GM19467 (cell line): ENCODE data around the gene GLS.
"Not testable (repeated sequence)": the region's sequence is repeated elsewhere in the genome, so short reads cannot be mapped to it uniquely, and the experiment has no call there.

ENCODE experiments used
- ATAC-seq: cut with Tn5 transposase; IDR thresholded peaks from one replicate; pipeline ENCODE4 v1.9.1; 2021; ENCODE audit warnings: mild to moderate bottlenecking, moderate library complexity; ENCODE audit not compliant: unreplicated experiment

The GLS gene

DNA sequence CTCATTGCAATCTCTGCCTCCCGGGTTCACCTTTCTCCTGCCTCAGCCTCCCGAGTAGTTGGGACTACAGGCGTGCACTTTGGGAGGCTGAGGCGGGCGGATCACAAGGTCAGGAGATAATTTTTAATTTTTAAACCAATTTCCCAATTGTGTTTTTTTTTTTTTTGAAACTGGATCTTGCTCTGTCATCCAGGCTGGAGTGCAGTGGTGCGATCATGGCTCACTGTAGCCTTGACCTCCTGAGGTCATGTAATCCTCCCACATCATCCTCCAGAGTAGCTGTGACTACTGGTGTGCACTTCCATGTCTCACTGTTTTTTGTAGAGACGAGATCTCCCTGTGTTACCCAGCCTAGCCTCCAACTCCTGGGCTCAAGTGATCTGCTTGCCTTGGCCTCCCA, 49.3 kb downstream of the GLS start:
- ATAC-seq: no peak

GRCh38 chr2:190930411-190930810, 49.8 kb downstream of the GLS start:
- no peak for ATAC-seq

DNA sequence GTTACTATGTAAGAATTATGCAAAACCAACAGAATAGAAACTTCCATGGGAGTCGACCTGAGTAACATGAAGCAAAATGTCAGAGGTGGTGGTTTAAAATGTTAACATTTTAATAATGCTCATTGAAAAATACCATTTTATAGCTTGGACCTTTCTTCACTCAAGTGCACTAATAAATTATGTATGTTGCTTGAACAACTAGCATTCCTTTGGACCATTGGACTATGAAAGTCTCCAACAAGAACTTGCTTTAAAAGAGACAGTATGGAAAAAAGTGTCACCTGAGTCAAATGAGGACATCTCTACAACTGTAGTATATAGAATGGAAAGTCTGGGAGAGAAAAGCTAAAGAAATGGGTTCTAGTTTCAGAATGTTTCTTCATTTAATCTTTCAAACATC, 51.9 kb downstream of the GLS start:
- no peak for ATAC-seq

DNA sequence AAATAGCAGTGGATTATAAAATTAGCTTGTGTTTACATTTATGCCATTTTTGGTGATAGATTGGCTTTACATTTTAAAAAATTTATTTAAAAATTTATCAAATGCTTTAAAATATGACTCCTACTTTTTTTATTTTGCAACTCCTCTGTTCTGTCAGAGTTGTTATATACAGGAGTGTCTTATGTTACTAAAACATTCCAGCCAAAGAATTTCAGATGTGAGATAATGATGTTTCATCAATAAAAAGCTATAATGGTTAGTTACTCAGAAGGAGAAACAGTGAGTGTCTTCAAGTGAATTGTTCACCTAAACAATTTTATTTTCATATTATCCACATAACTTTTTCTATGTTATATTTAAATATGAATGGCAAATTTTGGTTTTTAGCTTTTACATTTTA, 52.7 kb downstream of the GLS start:
- ATAC-seq: no peak

GRCh38 chr2:190935054-190935453, 54.4 kb downstream of the GLS start:
- ATAC-seq: no peak

- no peak for ATAC-seq
Measured at GRCh38 chr2:190938771-190939335, 58.2 kb downstream of the GLS start.

- no peak for ATAC-seq
Measured at GRCh38 chr2:190940454-190940853, 59.8 kb downstream of the GLS start.

DNA sequence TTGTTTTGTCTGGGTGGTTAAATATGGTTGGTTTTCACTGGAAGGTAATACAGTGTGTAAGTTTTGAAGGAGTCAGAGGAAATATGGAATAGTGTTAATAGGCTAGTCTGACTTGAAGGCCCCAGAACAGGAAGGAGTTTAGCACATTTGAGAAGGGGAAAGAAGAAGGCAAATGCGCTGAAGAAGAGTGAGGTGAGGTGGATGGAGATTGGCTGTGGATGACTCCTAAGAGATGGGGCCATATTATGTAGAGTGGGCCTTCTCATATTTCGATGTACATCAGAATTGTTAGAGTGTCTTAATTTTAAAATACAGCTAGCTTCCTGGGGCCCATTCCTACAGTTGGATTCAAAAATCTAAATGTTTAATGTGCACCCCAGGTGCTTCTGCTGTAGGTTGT, 61.0 kb downstream of the GLS start:
- ATAC-seq: no peak

DNA sequence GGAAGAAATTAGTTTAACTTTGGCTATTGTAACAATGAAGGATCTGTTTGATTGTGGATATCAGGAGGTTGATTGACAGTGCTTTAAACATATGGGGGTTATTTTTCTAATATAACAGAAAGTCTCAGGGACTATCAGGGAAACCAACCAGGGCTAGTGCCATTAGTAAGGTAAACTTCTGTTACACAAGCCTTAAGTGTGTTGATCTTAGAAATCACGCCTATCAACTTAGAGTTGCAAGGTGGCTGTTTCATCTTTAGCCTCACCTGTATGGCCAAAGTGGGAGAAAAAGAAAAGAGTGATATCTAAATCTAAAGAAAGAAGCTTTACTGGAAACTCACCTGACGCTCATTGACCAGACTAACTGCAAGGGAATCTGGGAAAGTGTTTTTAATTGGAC, 62.1 kb downstream of the GLS start:
- no peak for ATAC-seq

GRCh38 chr2:190943706-190944105, 63.1 kb downstream of the GLS start:
- no peak for ATAC-seq

DNA sequence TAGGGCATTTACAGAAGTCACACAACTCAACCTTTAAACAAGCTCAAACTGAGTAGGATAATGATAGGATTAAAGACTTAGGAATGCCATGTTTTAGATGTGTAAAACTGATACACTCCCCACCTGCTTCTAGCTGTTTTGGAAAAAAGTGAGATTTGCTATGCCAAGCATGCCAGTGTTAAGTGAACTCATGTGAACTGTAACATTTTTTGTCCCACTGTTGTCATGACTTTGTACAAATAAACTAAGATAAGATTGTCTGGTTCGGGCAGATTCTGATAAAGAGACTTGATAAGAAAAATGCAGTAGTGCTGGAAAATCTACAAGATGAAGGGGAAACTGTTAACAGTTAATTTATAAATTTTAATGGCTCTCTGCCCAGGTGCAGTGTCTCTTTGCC, 66.5 kb downstream of the GLS start:
- ATAC-seq: no peak

DNA sequence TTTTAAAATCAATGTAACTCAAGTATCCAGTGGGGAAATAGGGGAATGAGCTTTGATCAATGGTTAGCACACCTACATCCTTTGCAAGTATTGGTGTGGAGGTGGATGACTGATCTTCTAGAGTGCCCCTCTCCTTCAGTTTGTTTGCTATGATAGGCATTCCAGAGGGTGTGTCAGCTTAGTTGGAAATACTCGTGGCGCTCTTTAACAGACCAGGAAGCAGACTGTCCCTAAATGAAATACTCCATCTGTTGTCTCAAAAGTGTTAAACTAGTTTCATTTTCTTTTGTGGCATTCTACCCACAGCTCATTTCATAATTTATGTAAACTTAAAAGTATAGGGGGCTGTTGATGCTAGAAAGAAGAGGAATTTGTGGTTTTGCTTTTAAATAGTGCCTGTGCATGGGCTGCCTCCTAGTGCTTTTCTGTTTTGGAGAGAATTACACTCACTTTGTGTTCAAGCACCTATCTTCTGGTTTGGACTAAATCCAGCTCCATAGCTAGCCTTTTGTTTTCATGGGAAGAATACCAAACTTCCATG, 67.2 kb downstream of the GLS start:
- ATAC-seq: peak; percentile 63

GRCh38 chr2:190948671-190949070, 68.0 kb downstream of the GLS start:
- no peak for ATAC-seq

GRCh38 chr2:190950566-190950991, 70.0 kb downstream of the GLS start:
- ATAC-seq: no peak

GRCh38 chr2:190953257-190953656, 72.6 kb downstream of the GLS start:
- ATAC-seq: no peak

- no peak for ATAC-seq
Measured at GRCh38 chr2:190959911-190960788, 79.5 kb downstream of the GLS start.

DNA sequence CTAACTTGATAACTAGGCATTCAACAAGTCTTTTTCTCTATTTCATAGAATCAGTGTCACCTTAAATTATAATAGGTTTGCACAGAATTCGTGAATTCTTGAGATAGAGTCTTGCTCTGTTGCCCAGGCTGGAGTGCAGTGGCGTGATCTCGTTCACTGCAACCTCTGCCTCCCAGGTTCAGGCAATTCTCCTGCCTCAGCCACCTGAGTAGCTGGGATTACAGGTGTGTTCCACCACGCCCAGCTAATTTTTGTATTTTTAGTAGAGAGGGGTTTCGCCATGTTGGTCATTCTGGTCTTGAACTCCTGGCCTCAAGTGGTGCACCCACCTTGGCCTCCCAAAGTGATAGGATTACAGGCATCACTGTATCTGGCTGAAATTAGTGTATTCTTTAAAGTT, 80.5 kb downstream of the GLS start:
- not testable (repeated sequence) for ATAC-seq

- ATAC-seq: no peak
Measured at GRCh38 chr2:190961918-190962487, 81.4 kb downstream of the GLS start.

- no peak for ATAC-seq
Measured at GRCh38 chr2:190963088-190963487, 82.5 kb downstream of the GLS start.

DNA sequence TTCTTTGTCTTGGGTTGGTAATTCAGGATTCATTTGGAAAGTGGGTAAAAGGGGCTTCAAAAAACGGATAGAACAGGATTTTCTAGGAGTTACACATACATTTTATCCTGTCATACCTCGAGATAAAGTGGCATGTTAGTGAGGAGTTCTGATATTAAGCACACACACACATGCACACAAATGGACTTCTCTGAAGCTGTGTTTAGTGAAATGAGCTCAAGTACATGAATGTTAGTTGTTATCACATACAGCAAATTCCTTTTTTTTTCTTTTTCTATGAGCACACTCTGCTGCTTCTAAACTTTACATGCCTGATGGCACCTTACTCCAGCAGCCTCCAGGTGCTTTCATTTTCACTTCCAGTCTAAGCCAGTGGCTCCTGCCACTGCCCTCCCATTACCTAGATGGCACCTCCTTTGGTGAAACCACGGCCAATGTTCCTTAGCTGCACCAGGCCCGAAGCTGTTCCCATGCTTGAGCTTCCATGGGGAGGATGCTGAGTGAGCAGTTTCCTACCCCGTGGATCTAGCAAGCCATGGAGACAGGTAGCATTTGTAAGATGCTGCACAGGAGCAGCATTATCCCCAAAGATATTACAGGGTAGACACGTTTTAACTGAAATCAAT, 83.7 kb downstream of the GLS start:
- ATAC-seq: no peak

DNA sequence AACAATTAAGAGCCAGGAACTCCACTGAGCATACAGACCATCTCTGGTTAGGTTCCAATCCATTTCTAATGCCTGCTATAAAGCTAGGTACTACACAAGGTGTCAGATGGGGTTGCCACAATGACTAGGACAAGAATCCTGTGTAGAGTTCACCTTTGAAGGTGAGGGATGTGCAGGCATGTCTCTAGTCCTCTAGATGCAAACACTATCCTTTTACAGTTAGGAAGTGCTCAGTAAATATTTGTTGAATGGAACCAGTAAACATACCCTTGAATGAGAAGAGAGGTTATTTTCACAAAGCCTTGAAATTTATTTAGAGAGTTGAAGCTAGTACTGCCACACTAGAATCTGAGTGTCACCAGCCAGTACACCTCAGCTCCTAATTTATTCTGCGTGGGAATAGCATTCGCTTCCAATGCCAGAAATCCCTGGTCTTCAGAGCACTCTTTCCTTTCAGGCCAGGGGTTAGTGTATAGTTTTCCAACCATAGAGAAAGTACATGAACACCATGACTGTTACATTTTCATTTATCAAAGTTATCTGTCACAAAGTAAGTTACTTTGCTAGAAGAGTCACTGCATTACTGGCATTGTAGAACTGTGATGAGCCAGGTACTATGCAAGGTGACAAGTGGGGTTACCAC, 85.1 kb downstream of the GLS start:
- no peak for ATAC-seq
